Endothelial cell of umbilical vein (primary cell): ENCODE measurements around the gene HBS1L. TPM values are rescaled to one million over a fixed set of nuclear protein-coding genes. Genes with fewer than 3 reads are reported as not detected.

ENCODE experiments used
- BruUV-seq: library from RNA; stranded (reverse); fragments of 400-500 nt; replicated peaks from 2 replicates; lab custom pipeline; 2021; lab: Mats Ljungman, UMichigan
- CTCF ChIA-PET: fragments of 300-600, 350-600 bp; sonication (Branson Sonifier 250); formaldehyde crosslinking; loops from one replicate; lab custom pipeline; 2021; ENCODE audit warnings: antibody characterized with exemption, inconsistent platforms; lab: Charles Lee
- POLR2A ChIA-PET: fragments of 300-600, 350-600 bp; sonication (Branson Sonifier 250); formaldehyde crosslinking; loops from one replicate; lab custom pipeline; 2021; ENCODE audit warnings: antibody characterized with exemption, inconsistent platforms; lab: Charles Lee
- DNase-seq: peaks from one replicate; pipeline ENCODE4 v3.0.0-alpha.2; 2011; ENCODE audit warnings: low read depth, low spot score
- FAIRE-seq: peaks from 2 replicates; lab custom pipeline; 2011; peaks lifted over from hg19 to GRCh38; lab: Jason Lieb, UNC
- H2AFZ ChIP-seq: 2 replicates; pipeline ENCODE4 v1.6.0; 2012; ENCODE audit warnings: low read depth, low read length, control low read depth, inconsistent platforms
- H3K27ac ChIP-seq: 2 replicates; pipeline ENCODE4 v1.5.1; 2011; ENCODE audit warnings: low read depth, mild to moderate bottlenecking, control low read depth, low read length, moderate library complexity; ENCODE audit not compliant: insufficient read depth
- H3K27me3 ChIP-seq, 2 experiments: 2 replicates each; pipeline versions ENCODE4 v1.6.0 to v1.6.1; 2011; ENCODE audit warnings: low read length in 2 of 2, mixed read lengths in 1 of 2; ENCODE audit not compliant: control insufficient read depth in 2 of 2, insufficient read depth in 2 of 2
- H3K36me3 ChIP-seq, 2 experiments: 2 replicates in 1 of 2; 3 replicates in 1 of 2; pipeline ENCODE4 v1.5.1; 2011; ENCODE audit warnings: low read length in 2 of 2, mild to moderate bottlenecking in 1 of 2, moderate library complexity in 1 of 2; ENCODE audit not compliant: control insufficient read depth in 2 of 2, insufficient read depth in 2 of 2; ENCODE audit errors: extremely low read depth in 1 of 2
- H3K4me1 ChIP-seq: 3 replicates; pipeline ENCODE4 v1.5.1; 2011; ENCODE audit warnings: mild to moderate bottlenecking, low read length; ENCODE audit not compliant: control insufficient read depth, insufficient read depth; ENCODE audit errors: extremely low read depth
- H3K4me2 ChIP-seq: 2 replicates; pipeline ENCODE4 v1.6.1; 2011; ENCODE audit warnings: low read length, control low read depth, mixed read lengths; ENCODE audit not compliant: insufficient read depth
- H3K4me3 ChIP-seq, 3 experiments: fragments of 200-600 bp in 1 of 3; sonication (generic), shearing (Covaris generic) in 1 of 3; replicated peaks in 1 of 3; 2 replicates each; pipeline ENCODE4 v1.5.1; 2011 to 2016; ENCODE audit warnings: control low read depth in 3 of 3, low read length in 3 of 3, mild to moderate bottlenecking in 2 of 3, inconsistent platforms in 1 of 3, low read depth in 1 of 3, moderate library complexity in 1 of 3; ENCODE audit not compliant: insufficient read depth in 1 of 3
- H3K79me2 ChIP-seq: 2 replicates; pipeline ENCODE4 v1.6.0; 2012; ENCODE audit warnings: low read length, inconsistent platforms; ENCODE audit not compliant: control insufficient read depth, insufficient read depth
- H3K9ac ChIP-seq: replicated peaks from 2 replicates; pipeline ENCODE3; 2011; ENCODE audit warnings: low read length, control low read depth; ENCODE audit not compliant: insufficient read depth; ENCODE audit errors: extremely low read depth
- H3K9me1 ChIP-seq: replicated peaks from 3 replicates; pipeline ENCODE4 v1.6.0; 2011; ENCODE audit warnings: mild to moderate bottlenecking, low read length; ENCODE audit not compliant: control insufficient read depth, insufficient read depth; ENCODE audit errors: extremely low read depth
- H3K9me3 ChIP-seq: replicated peaks from 2 replicates; pipeline ENCODE4 v1.5.1; 2012; ENCODE audit warnings: low read length, inconsistent platforms; ENCODE audit not compliant: control insufficient read depth, insufficient read depth
- H4K20me1 ChIP-seq: replicated peaks from 2 replicates; pipeline ENCODE3; 2011; ENCODE audit warnings: mild to moderate bottlenecking, low read length; ENCODE audit not compliant: control insufficient read depth, insufficient read depth; ENCODE audit errors: extremely low read depth
- EZH2 ChIP-seq: IDR thresholded peaks from 2 replicates; pipeline ENCODE4 v1.6.1; 2012; ENCODE audit warnings: borderline replicate concordance, low read depth, mild to moderate bottlenecking, moderate library complexity, low read length, inconsistent platforms; ENCODE audit not compliant: severe bottlenecking
- FOS ChIP-seq: IDR thresholded peaks from 2 replicates; pipeline ENCODE4 v1.6.1; 2011; ENCODE audit warnings: mild to moderate bottlenecking, low read length, moderate library complexity, borderline replicate concordance; ENCODE audit not compliant: insufficient read depth
- GATA2 ChIP-seq: IDR thresholded peaks from 2 replicates; pipeline ENCODE4 v1.7.0; 2011; ENCODE audit warnings: low read depth, mild to moderate bottlenecking, moderate library complexity, mixed read lengths, low read length; ENCODE audit not compliant: insufficient read length, insufficient read depth
- JUN ChIP-seq: IDR thresholded peaks from 2 replicates; pipeline ENCODE4 v1.6.1; 2011; ENCODE audit warnings: borderline replicate concordance, low read depth; ENCODE audit not compliant: insufficient read length, insufficient read depth
- MYC ChIP-seq: IDR thresholded peaks from one replicate; pipeline ENCODE4 v1.6.1; 2011; ENCODE audit warnings: mild to moderate bottlenecking, low read depth, low read length
- POLR2A ChIP-seq: IDR thresholded peaks from 2 replicates; pipeline ENCODE4 v1.6.1; 2012; ENCODE audit warnings: low read depth, mild to moderate bottlenecking, control low read depth, low read length
- dilution Hi-C: fragments of 300-500 bp; cut with MboI; formaldehyde crosslinking; loops from one replicate; pipeline ENCODE4 v1.15.0; 2019; ENCODE audit warnings: low sequenced_read_pairs; ENCODE audit not compliant: extremely low pct_ligation_motif_present
- intact Hi-C: fragments of 100-400 bp; cut with micrococcal nuclease; formaldehyde crosslinking; loops from one replicate; pipeline ENCODE4 v1.10.0; 2022
- polyA plus RNA-seq, 4 experiments: library from polyadenylated mRNA; depleted of rRNA in 3 of 4; stranded (reverse) in 3 of 4; unstranded in 1 of 4; fragments of >200 nt; gene quantifications; 2 replicates each; pipeline versions ENCODE4 v1.2.1 to v1.2.3, GENCODE V29; 2011 to 2012; ENCODE audit warnings: missing spikeins in 1 of 4
- total RNA-seq: library from RNA; stranded (reverse); gene quantifications from 2 replicates; pipeline ENCODE4 v1.2.3, GENCODE V29; 2021
- TF ChIP-seq, protein P1 (sequence below): IDR thresholded peaks from 2 replicates; pipeline ENCODE4 v1.6.1; 2011; ENCODE audit not compliant: insufficient read depth, insufficient read length

HBS1L gene
- total and polyA plus RNA-seq, 2 donors (not counting 3 experiments of a cell fraction or from before 2014, with no cell fraction given) = 23.7 to 74.6 TPM

- no peaks in the 10 kb centered on the region for H3K4me1 ChIP-seq
- no peaks in the 10 kb centered on the region for H3K79me2 ChIP-seq
- no peak for DNase-seq
- FAIRE-seq = no peak
- intact Hi-C loops (no loop called here), dilution Hi-C loops (no loop called here)
- H3K36me3 ChIP-seq = no peaks in the 10 kb centered on the region
- H4K20me1 ChIP-seq = no peaks in the 10 kb centered on the region
- CTCF ChIA-PET = interaction anchor here (1.5 to 2.4 kb wide), 2 partner anchors 8 to 148 kb away, joined by 3 to 8 read pairs; no protein-coding TSS in a partner anchor
- peaks cover 14 to 36% of the 10 kb centered on the region in 2 experiments for H3K27me3 ChIP-seq
- TF ChIP-seq EZH2 (no peak), MYC (no peak), JUN (peak; percentile 13)
- POLR2A ChIA-PET = no interaction called here
- no peaks in the 10 kb centered on the region for H3K9me3 ChIP-seq
- BruUV-seq = no TSS peak
- H3K4me2 ChIP-seq = no peak overlapping the region
- H3K9me1 ChIP-seq = no peaks in the 10 kb centered on the region
- no peak overlapping the region for H3K27ac ChIP-seq
- H3K4me3 ChIP-seq = no peak overlapping the region
- no peak overlapping the region for H3K9ac ChIP-seq
- no peak overlapping the region for H2AFZ ChIP-seq
Measured at GRCh38 chr6:135094403-135094821, 39.8 kb upstream of the HBS1L start.

- no peak overlapping the region for H3K4me2 ChIP-seq
- dilution Hi-C loops (no loop called here), intact Hi-C loops (no loop called here)
- H4K20me1 ChIP-seq = no peaks in the 10 kb centered on the region
- H3K9me1 ChIP-seq = no peaks in the 10 kb centered on the region
- no TSS peak for BruUV-seq
- POLR2A ChIA-PET = no interaction called here
- H3K4me3 ChIP-seq = no peak overlapping the region
- H3K9me3 ChIP-seq = no peaks in the 10 kb centered on the region
- no peaks in the 10 kb centered on the region for H3K79me2 ChIP-seq
- CTCF ChIA-PET = interaction anchor here (1.5 kb wide), 1 partner anchor 149 kb away, joined by 3 read pairs; no protein-coding TSS in a partner anchor
- FAIRE-seq = no peak
- no peaks in the 10 kb centered on the region for H3K36me3 ChIP-seq
- H2AFZ ChIP-seq = no peak overlapping the region
- H3K27ac ChIP-seq = no peak overlapping the region
- H3K4me1 ChIP-seq = no peaks in the 10 kb centered on the region
- DNase-seq = no peak
- H3K9ac ChIP-seq = no peak overlapping the region
- peaks cover 12 to 30% of the 10 kb centered on the region in 2 experiments for H3K27me3 ChIP-seq
- TF ChIP-seq JUN (no peak), EZH2 (no peak), GATA2 (no peak), MYC (no peak), POLR2A (no peak), FOS (no peak)
- TF ChIP-seq, protein P1, sequence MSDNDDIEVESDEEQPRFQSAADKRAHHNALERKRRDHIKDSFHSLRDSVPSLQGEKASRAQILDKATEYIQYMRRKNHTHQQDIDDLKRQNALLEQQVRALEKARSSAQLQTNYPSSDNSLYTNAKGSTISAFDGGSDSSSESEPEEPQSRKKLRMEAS = no peak
Measured at GRCh38 chr6:135093578-135093977, 39.0 kb upstream of the HBS1L start.
